BLaER1 treated with 17β-estradiol and CSF1 and Interleukin-3, amounts not matched to agents 10 nM and 100 nM (cell line): Measurements from ENCODE around the gene PRX.

Experiments
- H3K27ac ChIP-seq, 11 experiments: shearing (Covaris generic); formaldehyde crosslinking; 2 replicates each; pipeline ENCODE4 v1.8.1; 2022
- H3K27me3 ChIP-seq, 11 experiments: shearing (Covaris generic); formaldehyde crosslinking; 2 replicates each; pipeline ENCODE4 v1.8.1; 2022
- H3K36me3 ChIP-seq, 11 experiments: shearing (Covaris generic); formaldehyde crosslinking; 2 replicates each; pipeline ENCODE4 v1.8.1; 2022
- H3K4me1 ChIP-seq, 10 experiments: shearing (Covaris generic); formaldehyde crosslinking; 2 replicates each; pipeline ENCODE4 v1.8.1; 2022
- H3K4me2 ChIP-seq, 11 experiments: shearing (Covaris generic); formaldehyde crosslinking; 2 replicates each; pipeline ENCODE4 v1.8.1; 2022
- H3K4me3 ChIP-seq, 10 experiments: shearing (Covaris generic); formaldehyde crosslinking; 2 replicates each; pipeline ENCODE4 v1.8.1; 2022
- H3K9ac ChIP-seq, 11 experiments: shearing (Covaris generic); formaldehyde crosslinking; 2 replicates each; pipeline ENCODE4 v1.8.1; 2022
- H3K9me3 ChIP-seq, 11 experiments: shearing (Covaris generic); formaldehyde crosslinking; replicated peaks in 1 of 11; 2 replicates each; pipeline ENCODE4 v1.8.1; 2022
- H4K20me1 ChIP-seq, 11 experiments: shearing (Covaris generic); formaldehyde crosslinking; 2 replicates each; pipeline ENCODE4 v1.8.1; 2022
- Cebpa-rat ChIP-seq, 11 experiments: shearing (Covaris generic); IDR thresholded peaks; 2 replicates each; pipeline ENCODE4 v1.8.1; 2022

The PRX gene

GRCh38 chr19:40355975-40356680, 57.0 kb downstream of the PRX start:
- Histone ChIP-seq H3K36me3 (peaks cover 0 to 19% (median 0%) of the 10 kb centered on the region in 11 experiments; a peak in 3 of 22 replicates), H3K27me3 (peaks cover 0 to 15% (median 0%) of the 10 kb centered on the region in 11 experiments; a peak in 4 of 22 replicates), H3K4me1 (peaks cover 32 to 59% (median 55%) of the 10 kb centered on the region in 10 experiments), H3K27ac (peak overlapping the region in 3 of 11 experiments; percentile 1 to 73 (median 14); a peak in 4 of 22 replicates), H3K4me2 (peak overlapping the region in 9 of 11 experiments; percentile 71 to 97 (median 88); a peak in 16 of 22 replicates), H4K20me1 (peaks cover 8 to 52% (median 22%) of the 10 kb centered on the region in 11 experiments; a peak in 12 of 22 replicates), H3K9ac (peak overlapping the region in 3 of 11 experiments; percentile 9 to 57 (median 29); a peak in 3 of 22 replicates), H3K9me3 (no peaks in the 10 kb centered on the region), H3K4me3 (no peak overlapping the region)
- no peak for TF ChIP-seq Cebpa-rat (IDR thresholded peaks at IDR 0.05)

- no peaks in the 10 kb centered on the region for H3K9me3 ChIP-seq
- H3K4me1 ChIP-seq = peaks cover 19 to 42% (median 22%) of the 10 kb centered on the region in 10 experiments
- H4K20me1 ChIP-seq = peaks cover 0 to 8% (median 0%) of the 10 kb centered on the region in 11 experiments; a peak in 5 of 22 replicates
- peak overlapping the region; percentile 73 to 84 (median 78) for H3K4me3 ChIP-seq
- no peaks in the 10 kb centered on the region for H3K27me3 ChIP-seq
- H3K4me2 ChIP-seq = peak overlapping the region; percentile 79 to 96 (median 93)
- TF ChIP-seq Cebpa-rat (IDR thresholded peaks at IDR 0.05) = peak in 1 of 11 experiments; percentile 15; a peak in 1 of 22 replicates
- peak overlapping the region; percentile 44 to 84 (median 62); a peak in 21 of 22 replicates for H3K27ac ChIP-seq
- H3K36me3 ChIP-seq = peaks cover 0 to 5% (median 0%) of the 10 kb centered on the region in 11 experiments; a peak in 3 of 22 replicates
- H3K9ac ChIP-seq = peak overlapping the region; percentile 76 to 87 (median 84)
Observed at GRCh38 chr19:40348961-40349507, 64.1 kb downstream of the PRX start.

DNA sequence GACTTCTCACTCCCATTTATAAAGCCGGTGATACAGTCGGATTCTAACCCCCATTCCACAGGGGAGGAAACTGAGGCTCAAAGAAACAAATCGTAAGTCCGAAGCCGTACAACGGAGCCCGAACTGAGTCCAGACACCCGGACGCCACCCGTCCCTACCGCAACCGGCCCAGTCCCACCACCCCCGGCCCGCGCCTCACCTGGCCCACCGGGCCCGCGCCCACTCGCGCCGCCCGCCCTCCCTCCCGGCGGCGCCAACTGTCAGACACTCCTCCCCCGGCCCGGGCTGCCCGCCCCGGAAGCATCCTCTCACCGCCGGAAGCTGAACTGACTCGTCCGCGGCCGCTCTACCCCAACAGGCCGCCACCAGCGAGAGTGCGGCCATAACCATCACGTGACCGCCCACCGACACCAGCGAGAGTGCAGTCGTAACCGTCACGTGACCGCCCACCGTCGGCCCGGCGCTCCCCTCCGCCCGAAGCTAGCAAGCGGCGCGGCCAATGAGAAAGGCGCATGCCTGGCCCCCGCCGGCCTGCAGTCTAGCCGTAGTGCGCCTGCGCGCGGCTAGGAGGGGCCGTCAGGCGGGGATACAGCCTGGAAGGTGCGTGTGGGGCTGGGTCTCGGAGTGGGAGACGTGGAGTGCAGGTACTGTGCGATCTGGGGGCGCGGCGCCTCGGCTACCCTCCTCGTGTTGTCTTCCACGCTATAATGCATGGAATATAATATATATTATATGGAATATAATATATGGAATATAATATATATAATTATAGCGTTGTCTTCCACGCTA, 64.9 kb downstream of the PRX start, which contains the start of the genes C19orf47 and PLD3:
Gene C19orf47, minus strand, starts transcription at position 273 of the 789 bp plus-strand sequence. CDS start 6,540 bp downstream, outside the sequence.
Gene PLD3, plus strand, starts transcription at position 571 of the 789 bp plus-strand sequence. CDS start 17,789 bp downstream, outside the sequence.
- Histone ChIP-seq H3K4me3 (peak within 1 kb of the TSS; percentile 73 to 84 (median 78)), H3K27me3 (no peaks in the 10 kb centered on the region), H4K20me1 (peaks cover 0 to 15% (median 3%) of the 10 kb centered on the region in 11 experiments; a peak in 9 of 22 replicates), H3K4me2 (peak within 1 kb of the TSS; percentile 90 to 96 (median 93)), H3K36me3 (peaks cover 0 to 5% (median 2%) of the 10 kb centered on the region in 11 experiments; a peak in 6 of 22 replicates), H3K27ac (peak within 1 kb of the TSS; percentile 65 to 84 (median 76); a peak in 21 of 22 replicates), H3K9me3 (no peaks in the 10 kb centered on the region), H3K9ac (peak within 1 kb of the TSS; percentile 77 to 90 (median 86)), H3K4me1 (peaks cover 19 to 48% (median 22%) of the 10 kb centered on the region in 10 experiments)
- TF ChIP-seq Cebpa-rat (IDR thresholded peaks at IDR 0.05) = no peak

- H3K9me3 ChIP-seq = no peaks in the 10 kb centered on the region
- H4K20me1 ChIP-seq = peaks cover 0 to 25% (median 9%) of the 10 kb centered on the region in 11 experiments; a peak in 11 of 22 replicates
- peaks cover 17 to 50% (median 21%) of the 10 kb centered on the region in 10 experiments for H3K4me1 ChIP-seq
- TF ChIP-seq Cebpa-rat (IDR thresholded peaks at IDR 0.05) = no peak
- no peaks in the 10 kb centered on the region for H3K27me3 ChIP-seq
- H3K27ac ChIP-seq = 0 out of 22 replicates have a peak overlapping the region, but pooled peaks of 1 of the 11 experiments have one; percentile 1
- H3K4me2 ChIP-seq = peak overlapping the region in 4 of 11 experiments; percentile 6 to 13 (median 9); a peak in 3 of 22 replicates
- H3K4me3 ChIP-seq = no peak overlapping the region
- H3K9ac ChIP-seq = peak overlapping the region in 1 of 11 experiments; percentile 37; a peak in 1 of 22 replicates
- peaks cover 6 to 43% (median 25%) of the 10 kb centered on the region in 11 experiments; a peak in 18 of 22 replicates for H3K36me3 ChIP-seq
Observed at GRCh38 chr19:40344422-40344821, 68.8 kb downstream of the PRX start.
